Muscle of arm (tissue), 12 donors: Measurements from ENCODE around the gene PRKAB2. TPM values are rescaled to one million over a fixed set of nuclear protein-coding genes. Genes with fewer than 3 reads are reported as not detected.
"Not testable (repeated sequence)": the region's sequence is repeated elsewhere in the genome, so short reads cannot be mapped to it uniquely, and the experiment has no call there.

Source experiments
- DNase-seq: peaks from one replicate; pipeline ENCODE4 v3.0.0-alpha.2; 2013
- polyA plus RNA-seq, 12 donors: library from polyadenylated mRNA; unstranded; fragments of 120-200 nt; gene quantifications; one replicate each; pipeline ENCODE4 v1.2.1, GENCODE V29; 2013; ENCODE audit not compliant: insufficient read length in 12 of 12

The PRKAB2 gene
- polyA plus RNA-seq, 12 donors = 27.4 to 65.6 (median 44.2) TPM; not detected in 1

GRCh38 chr1:147111381-147112130 is 60.7 kb downstream of the PRKAB2 start:
- no peak for DNase-seq

- no peak for DNase-seq
These were observed 61.4 kb downstream of the PRKAB2 start for GRCh38 chr1:147110872-147111271.

GRCh38 chr1:147110434-147110833 is 61.8 kb downstream of the PRKAB2 start:
- DNase-seq = no peak

- no peak for DNase-seq
These were observed 62.5 kb downstream of the PRKAB2 start for GRCh38 chr1:147109762-147110161.

DNA sequence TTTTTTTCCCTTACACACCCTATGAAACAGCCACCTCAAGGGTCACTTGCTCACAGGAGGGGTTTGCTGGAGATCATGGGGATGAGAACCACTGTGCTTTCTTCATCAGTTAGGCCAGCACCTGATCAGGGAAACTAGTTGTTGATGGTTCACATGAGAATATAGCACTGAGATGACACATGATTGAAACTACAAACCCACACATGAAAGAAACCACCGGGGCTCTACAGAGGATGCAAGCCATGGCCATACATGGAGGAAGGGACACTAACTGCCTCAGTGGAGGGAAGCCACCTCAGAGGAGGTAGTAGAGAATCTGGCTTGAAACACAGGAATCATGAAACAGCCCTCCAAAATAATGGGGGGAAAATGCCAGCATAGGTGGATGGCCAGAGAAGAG is 63.2 kb downstream of the PRKAB2 start:
- no peak for DNase-seq

DNA sequence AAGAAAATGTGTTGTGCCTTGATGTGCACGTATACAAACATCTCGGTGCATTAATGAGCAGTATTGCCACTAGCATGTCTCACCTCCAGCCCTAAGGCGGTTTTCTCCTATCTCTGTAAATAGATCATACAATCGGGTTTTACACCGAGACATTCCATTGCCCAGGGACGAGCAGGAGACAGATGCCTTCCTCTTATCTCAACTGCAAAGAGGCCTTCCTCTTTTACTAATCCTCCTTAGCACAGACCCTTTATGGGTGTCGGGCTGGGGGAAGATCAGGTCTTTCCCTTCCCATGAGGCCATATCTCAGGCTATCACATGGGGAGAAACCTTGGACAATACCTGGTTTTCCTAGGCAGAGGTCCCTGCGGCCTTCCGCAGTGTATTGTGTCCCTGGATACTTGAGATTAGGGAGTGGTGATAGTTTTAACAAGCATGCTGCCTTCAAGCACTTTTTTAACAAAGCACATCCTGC is 65.8 kb downstream of the PRKAB2 start:
- not testable (repeated sequence) for DNase-seq

GRCh38 chr1:147105909-147106308 is 66.4 kb downstream of the PRKAB2 start:
- DNase-seq = no peak

Other genes starting within 250 kb of the PRKAB2 start
- gene NBPF12, start 234.1 kb downstream of the PRKAB2 start, polyA plus RNA-seq = 10 to 100 TPM in 8 of 12 donors, 1 to 10 TPM in 3, not detected in 1; 9.5 to 29.0 (median 12.3) TPM
- gene FMO5, start 52.9 kb upstream of the PRKAB2 start, polyA plus RNA-seq = 10 to 100 TPM in 1 of 12 donors, 1 to 10 TPM in 10, not detected in 1; 2.1 to 13.0 (median 2.9) TPM
- gene CHD1L, start 70.2 kb upstream of the PRKAB2 start, polyA plus RNA-seq = 10 to 100 TPM in 11 of 12 donors, not detected in 1; 16.4 to 34.3 (median 23.6) TPM